GM21367 (cell line): ENCODE results near the gene PRPF40A.
"Not testable (repeated sequence)": the region's sequence is repeated elsewhere in the genome, so short reads cannot be mapped to it uniquely, and the experiment has no call there.

ENCODE experiments used
- ATAC-seq: cut with Tn5 transposase; IDR thresholded peaks from one replicate; pipeline ENCODE4 v1.9.1; 2021; ENCODE audit not compliant: unreplicated experiment

The PRPF40A gene

GRCh38 chr2:152717228-152718075, at the start of gene PRPF40A:
PRPF40A (minus strand) TSS chr2:152717461; CDS start chr2:152717439, 22 bp downstream.
- ATAC-seq: peak; percentile 69

- no peak for ATAC-seq
Observed at GRCh38 chr2:152766928-152767327, 49.7 kb upstream of the PRPF40A start.

GRCh38 chr2:152763651-152764050, 46.4 kb upstream of the PRPF40A start:
- ATAC-seq: no peak

- ATAC-seq: not testable (repeated sequence)
Observed at GRCh38 chr2:152763208-152763607, 45.9 kb upstream of the PRPF40A start.

- ATAC-seq: no peak
Observed at GRCh38 chr2:152762202-152762601, 44.9 kb upstream of the PRPF40A start.

GRCh38 chr2:152761214-152761613, 44.0 kb upstream of the PRPF40A start:
- ATAC-seq: no peak

- no peak for ATAC-seq
Observed at GRCh38 chr2:152759290-152760072, 42.2 kb upstream of the PRPF40A start.

- ATAC-seq: no peak
Observed at GRCh38 chr2:152755029-152755428, 37.8 kb upstream of the PRPF40A start.

GRCh38 chr2:152747751-152748150, 30.5 kb upstream of the PRPF40A start:
- ATAC-seq: not testable (repeated sequence)

GRCh38 chr2:152743002-152743401, 25.7 kb upstream of the PRPF40A start:
- ATAC-seq: peak; percentile 79

- ATAC-seq: peak; percentile 76
Observed at GRCh38 chr2:152740743-152741328, 23.6 kb upstream of the PRPF40A start.

- ATAC-seq: not testable (repeated sequence)
Observed at GRCh38 chr2:152739705-152740104, 22.4 kb upstream of the PRPF40A start.

GRCh38 chr2:152738438-152738837, 21.2 kb upstream of the PRPF40A start:
- no peak for ATAC-seq

- ATAC-seq: not testable (repeated sequence)
Observed at GRCh38 chr2:152737509-152737908, 20.2 kb upstream of the PRPF40A start.

- ATAC-seq: peak; percentile 90
Observed at GRCh38 chr2:152730591-152731333, 13.5 kb upstream of the PRPF40A start.

- ATAC-seq: no peak
Observed at GRCh38 chr2:152729844-152730243, 12.6 kb upstream of the PRPF40A start.

GRCh38 chr2:152723918-152724317, 6.7 kb upstream of the PRPF40A start:
- no peak for ATAC-seq

GRCh38 chr2:152722639-152723038, 5.4 kb upstream of the PRPF40A start:
- not testable (repeated sequence) for ATAC-seq

GRCh38 chr2:152720794-152721193, 3.5 kb upstream of the PRPF40A start:
- no peak for ATAC-seq

- ATAC-seq: peak; percentile 25
Observed at GRCh38 chr2:152718909-152719645, 1.8 kb upstream of the PRPF40A start.
